ENCODE data around the gene ZC3HAV1L.
"Not testable (repeated sequence)": the region's sequence is repeated elsewhere in the genome, so short reads cannot be mapped to it uniquely, and the experiment has no call there.

ZC3HAV1L gene

DNA sequence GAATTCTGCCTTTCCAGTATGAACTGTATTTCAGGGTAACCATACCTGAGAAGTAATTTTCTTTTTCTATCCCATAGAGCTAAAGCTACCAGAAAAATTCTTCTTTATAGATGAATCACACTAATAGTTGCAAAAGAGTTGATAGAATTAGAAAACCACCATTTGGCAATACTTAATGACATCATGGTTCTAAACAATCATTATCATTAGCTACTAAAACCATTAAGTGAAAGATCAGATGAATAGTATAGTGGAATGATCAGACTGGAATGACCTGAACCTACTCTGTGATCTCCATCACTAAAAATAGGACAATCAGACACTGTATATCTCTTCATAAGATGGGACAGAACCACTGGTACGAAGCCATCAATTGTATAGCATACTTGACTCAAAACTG lies 19.8 kb upstream of the ZC3HAV1L start:
- DNase-seq (ENCODE audit: low read depth): no peak
- H3K4me3 ChIP-seq (ENCODE audit: low read depth, low read length): no peak overlapping the region

DNA sequence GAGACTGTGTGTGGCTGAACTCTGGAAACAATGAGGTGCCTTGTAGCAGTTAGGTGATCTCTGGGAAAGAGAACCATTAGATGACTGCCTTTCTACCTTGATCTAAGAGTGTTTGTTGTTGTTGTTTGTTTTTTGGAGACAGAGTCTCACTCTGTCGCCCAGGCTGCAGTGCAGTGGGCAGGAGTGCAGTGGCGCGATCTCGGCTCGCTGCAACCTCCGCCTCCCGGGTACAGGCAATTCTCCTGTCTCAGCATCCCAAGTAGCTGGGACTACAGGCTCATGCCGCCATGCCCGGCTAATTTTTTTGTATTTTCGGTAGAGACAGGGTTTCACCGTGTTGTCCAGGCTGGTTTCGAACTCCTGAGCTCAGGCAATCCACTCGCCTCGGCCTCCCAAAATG lies 18.8 kb upstream of the ZC3HAV1L start:
- DNase-seq (ENCODE audit: low read depth); H3K4me3 ChIP-seq (ENCODE audit: low read depth, low read length): not testable (repeated sequence)

- no peak overlapping the region for H3K4me3 ChIP-seq (ENCODE audit: low read depth, low read length)
- DNase-seq (ENCODE audit: low read depth): no peak
Observed at GRCh38 chr7:139054101-139054500, 18.3 kb upstream of the ZC3HAV1L start.

DNA sequence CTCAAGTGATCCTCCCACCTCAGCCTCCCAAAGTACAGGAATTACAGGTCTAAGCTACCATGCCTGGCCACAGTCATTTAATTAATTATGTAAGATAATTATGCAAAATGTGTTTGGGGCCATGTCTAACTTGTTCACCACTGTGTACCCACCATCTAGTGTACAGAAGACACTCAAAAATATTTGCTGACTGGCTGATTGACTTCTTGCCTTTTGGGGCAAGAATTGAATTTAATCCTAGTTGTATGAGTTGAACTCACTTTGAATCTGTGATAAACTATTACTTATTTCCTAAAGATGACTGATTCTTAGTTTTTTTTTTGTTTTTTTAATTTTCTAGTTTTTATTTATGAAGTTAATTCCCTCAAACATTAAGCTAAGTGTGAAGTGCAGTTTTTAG lies 15.8 kb upstream of the ZC3HAV1L start:
- DNase-seq (ENCODE audit: low read depth): no peak
- H3K4me3 ChIP-seq (ENCODE audit: low read depth, low read length): no peak overlapping the region

- no peak overlapping the region for H3K4me3 ChIP-seq (ENCODE audit: low read depth, low read length)
- no peak for DNase-seq (ENCODE audit: low read depth)
Observed at GRCh38 chr7:139049936-139050335, 14.1 kb upstream of the ZC3HAV1L start.

DNA sequence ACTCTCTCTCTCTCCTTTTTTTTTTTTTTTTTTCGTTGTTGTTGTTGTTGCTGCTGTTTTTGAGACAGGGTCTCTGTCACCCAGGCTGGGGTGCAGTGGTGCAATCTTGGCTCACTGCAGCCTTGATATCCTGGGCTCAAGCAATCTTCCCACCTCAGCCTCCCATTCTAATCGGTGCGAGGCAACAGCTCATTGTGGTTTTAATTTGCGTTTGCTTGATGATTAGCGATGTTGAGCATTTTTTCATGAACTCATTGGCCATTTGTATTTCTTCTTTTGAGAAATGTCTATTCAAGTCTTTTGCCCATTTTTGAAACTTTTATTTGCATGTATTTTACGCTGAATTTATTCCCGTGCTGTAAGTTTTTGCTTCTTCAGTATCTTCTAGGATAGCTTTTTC lies 13.3 kb upstream of the ZC3HAV1L start:
- H3K4me3 ChIP-seq (ENCODE audit: low read depth, low read length): no peak overlapping the region
- no peak for DNase-seq (ENCODE audit: low read depth)

DNA sequence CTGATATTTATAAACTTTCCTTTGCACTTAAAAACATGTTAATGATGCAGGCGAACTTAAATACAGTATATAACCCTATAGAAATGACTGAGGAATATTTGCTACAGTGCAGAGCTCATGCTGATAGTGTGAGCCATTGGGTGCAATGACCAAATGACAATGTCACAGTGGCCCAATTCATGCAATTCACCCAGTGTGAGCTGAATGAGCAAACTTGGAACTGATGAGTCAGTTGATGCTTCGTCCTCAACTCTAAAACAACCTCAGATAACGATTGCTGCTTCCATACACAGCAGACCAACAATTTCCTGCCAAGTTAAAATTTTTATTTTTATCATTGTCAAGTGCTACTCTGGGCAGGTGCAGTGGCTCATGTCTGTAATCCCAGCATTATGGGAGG lies 12.1 kb upstream of the ZC3HAV1L start:
- H3K4me3 ChIP-seq (ENCODE audit: low read depth, low read length): no peak overlapping the region
- DNase-seq (ENCODE audit: low read depth): no peak

GRCh38 chr7:139046143-139046542 lies 10.3 kb upstream of the ZC3HAV1L start:
- H3K4me3 ChIP-seq (ENCODE audit: low read depth, low read length): no peak overlapping the region
- DNase-seq (ENCODE audit: low read depth): no peak

DNA sequence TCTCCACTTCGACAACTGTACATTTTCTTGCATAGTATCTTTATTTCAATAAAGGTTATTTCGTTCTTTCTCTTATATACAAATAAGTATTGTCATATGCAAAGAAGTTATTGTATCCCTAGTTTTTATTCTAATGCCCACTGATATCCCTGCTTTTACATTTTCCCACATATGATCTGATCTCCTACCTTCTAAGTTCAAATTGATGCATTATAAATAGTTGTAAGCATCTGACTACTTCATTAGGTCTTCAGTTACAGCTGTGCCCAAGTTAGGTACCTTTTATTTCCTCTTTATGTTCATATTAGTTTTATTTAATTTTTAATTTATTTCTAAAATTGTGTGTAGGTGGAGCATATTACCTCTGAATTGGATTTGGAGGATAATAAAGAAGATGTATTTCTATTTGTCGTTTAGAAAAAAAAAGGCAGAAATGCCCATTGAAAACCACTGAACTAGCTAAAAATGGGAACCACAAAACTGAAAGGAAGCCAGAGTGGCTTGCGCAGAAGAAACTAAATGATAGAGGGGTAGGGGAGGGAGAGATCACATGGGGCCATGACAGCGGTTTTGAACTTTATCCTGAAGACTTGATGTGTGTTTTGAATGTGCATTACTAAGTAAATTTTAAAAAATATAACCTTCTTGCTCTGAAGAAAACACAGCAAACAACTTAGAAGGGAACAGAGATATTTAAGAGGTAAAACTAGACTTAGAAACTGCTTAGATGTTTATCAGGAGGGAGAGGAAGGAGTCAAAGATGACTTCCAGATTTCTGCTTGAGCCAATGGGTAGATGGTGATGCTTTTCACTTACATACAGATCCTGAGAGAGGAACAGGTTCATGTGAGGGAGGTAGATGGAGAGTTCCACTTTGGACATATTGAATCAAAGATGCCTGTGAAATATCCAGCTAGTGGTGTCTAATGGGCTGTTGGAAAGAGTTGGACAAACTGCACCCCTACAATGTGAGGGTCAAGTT lies 9.3 kb upstream of the ZC3HAV1L start:
- H3K4me3 ChIP-seq (ENCODE audit: low read depth, low read length): no peak overlapping the region
- DNase-seq (ENCODE audit: low read depth): no peak

DNA sequence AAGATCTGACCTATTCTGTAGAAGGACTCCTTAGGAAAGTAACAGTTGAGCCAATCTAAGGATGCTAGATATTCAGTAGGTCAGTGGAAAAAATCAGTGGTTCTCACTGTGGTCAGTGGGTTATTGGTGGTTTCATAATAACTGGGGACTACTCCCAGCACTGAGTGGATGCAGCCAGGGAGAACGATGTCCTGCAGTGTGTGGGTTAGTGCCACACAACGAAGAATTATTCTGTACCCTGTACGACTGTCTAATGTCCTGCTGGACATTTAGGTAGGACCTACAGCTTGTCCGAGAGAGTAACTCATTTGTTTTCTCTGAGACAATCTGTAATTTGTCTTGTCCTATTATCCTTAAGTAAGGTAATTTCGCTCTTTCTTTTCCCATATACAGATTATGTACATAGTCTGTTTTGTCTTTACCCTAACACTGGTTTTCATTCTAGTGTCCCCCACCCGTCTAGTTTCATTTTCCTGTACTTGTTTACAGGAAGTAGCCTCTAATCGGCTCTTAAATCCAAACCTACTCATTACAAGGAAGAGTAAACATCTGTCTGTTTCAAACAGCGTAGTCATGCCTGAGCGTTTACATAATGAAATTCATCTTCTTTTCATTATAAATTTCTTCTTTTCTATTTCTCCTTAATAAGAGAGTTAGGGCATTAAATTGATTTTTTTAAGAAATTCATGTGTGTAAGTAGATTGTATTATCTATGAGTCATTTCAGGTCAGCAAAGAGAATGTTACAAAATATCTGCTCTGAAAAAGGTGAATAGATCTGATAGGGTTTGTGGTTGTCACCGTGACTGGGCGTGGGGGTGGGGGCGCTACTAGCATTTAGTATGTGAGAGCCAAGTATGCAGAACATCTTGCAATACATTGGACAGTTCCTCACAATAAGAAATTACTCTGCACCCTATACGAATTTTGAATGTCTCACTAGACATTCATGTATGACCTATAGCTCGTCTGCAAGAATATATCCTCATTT lies 8.3 kb upstream of the ZC3HAV1L start:
- no peak overlapping the region for H3K4me3 ChIP-seq (ENCODE audit: low read depth, low read length)
- no peak for DNase-seq (ENCODE audit: low read depth)

- no peak overlapping the region for H3K4me3 ChIP-seq (ENCODE audit: low read depth, low read length)
- DNase-seq (ENCODE audit: low read depth): no peak
Observed at GRCh38 chr7:139041378-139042085, 5.7 kb upstream of the ZC3HAV1L start.

GRCh38 chr7:139038691-139039090 lies 2.8 kb upstream of the ZC3HAV1L start:
- no peak for DNase-seq (ENCODE audit: low read depth)

DNA sequence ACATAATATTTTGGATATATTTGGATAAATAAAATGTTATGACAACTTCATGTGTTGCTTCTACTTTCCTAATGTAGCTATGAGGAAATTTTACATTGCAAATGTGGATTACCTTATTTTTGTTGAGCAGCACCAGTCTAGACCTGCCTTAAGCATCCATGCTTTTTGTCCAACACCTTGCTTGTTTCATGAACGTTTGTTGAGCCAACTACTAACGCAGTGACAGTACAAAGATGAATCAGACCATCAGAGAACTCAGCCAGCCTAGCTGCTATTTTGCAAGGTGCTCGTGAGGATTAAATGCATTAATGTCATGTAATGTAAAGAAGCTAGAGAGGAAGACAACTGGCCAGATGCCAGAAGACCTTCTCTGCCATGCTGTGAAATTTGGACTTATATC lies 1.1 kb upstream of the ZC3HAV1L start:
- no peak for DNase-seq (ENCODE audit: low read depth)
- no peak overlapping the region for H3K4me3 ChIP-seq (ENCODE audit: low read depth, low read length)

More at GRCh38 chr7:139038691-139039090, 2.8 kb upstream of the ZC3HAV1L start:
- no peak overlapping the region for H3K4me3 ChIP-seq (ENCODE audit: low read depth, low read length)

- peak overlapping the region; percentile 84 for H3K4me3 ChIP-seq (ENCODE audit: low read depth, low read length)
- DNase-seq (ENCODE audit: low read depth): no peak
Observed at GRCh38 chr7:139034855-139035585, 822 bp downstream of the ZC3HAV1L start.

DNA sequence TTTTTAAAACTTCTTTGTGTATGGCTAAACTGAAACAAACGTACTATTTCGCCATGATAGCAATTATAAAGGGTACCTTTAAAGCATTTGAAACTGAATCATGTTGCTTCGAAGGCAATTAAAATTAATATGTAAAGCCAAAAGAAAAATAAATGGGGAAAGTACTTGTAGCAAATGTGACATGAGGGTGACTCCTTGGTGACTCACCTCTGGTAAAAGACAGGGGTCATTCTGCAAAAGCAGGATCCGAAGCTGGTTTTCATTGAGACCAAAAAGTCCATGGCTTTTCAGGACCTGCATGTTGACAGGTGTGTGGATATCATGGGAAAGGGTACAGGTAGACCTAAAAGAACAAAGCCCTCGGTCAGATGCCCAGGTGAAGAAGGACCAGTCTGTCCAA lies 1.5 kb downstream of the ZC3HAV1L start:
- DNase-seq (ENCODE audit: low read depth): no peak
- peak overlapping the region; percentile 84 for H3K4me3 ChIP-seq (ENCODE audit: low read depth, low read length)

GRCh38 chr7:139033346-139034114 lies 2.3 kb downstream of the ZC3HAV1L start:
- H3K4me3 ChIP-seq (ENCODE audit: low read depth, low read length): no peak overlapping the region
- no peak for DNase-seq (ENCODE audit: low read depth)

DNA sequence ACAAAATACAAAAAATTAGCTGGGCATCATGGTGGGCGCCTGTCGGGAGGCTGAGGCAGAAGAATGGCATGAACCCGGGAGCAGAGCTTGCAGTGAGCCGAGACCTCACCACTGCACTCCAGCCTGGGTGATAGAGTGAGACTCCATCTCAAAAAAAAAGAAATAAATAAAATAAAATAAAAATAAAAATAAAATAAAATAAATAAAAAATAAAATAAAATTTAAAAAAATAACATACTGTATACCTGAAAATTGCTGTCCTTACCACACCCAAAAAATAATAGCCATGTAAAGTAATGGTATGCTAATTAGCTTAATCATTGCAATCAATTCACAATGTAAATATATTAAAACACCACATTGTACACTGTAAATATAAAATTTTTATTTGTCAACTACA lies 3.4 kb downstream of the ZC3HAV1L start:
- no peak for DNase-seq (ENCODE audit: low read depth)
- H3K4me3 ChIP-seq (ENCODE audit: low read depth, low read length): no peak overlapping the region

- no peak for DNase-seq (ENCODE audit: low read depth)
- no peak overlapping the region for H3K4me3 ChIP-seq (ENCODE audit: low read depth, low read length)
Observed at GRCh38 chr7:139029353-139029752, 6.5 kb downstream of the ZC3HAV1L start.
